Measurements from ENCODE around the gene FGFR4. TPM values are rescaled to one million over a fixed set of nuclear protein-coding genes. Genes with fewer than 3 reads are reported as not detected.

FGFR4 gene
- polyA plus RNA-seq, 4 donors = 2.5 to 84.1 (median 57.3) TPM

- DNase-seq (ENCODE audit: low read depth in 4 of 4, low spot score in 3 of 4) = no peak
These were observed 2.5 kb upstream of the FGFR4 start for GRCh38 chr5:177084175-177084574.

GRCh38 chr5:177085985-177086653, 596 bp upstream of the FGFR4 start:
- DNase-seq (ENCODE audit: low read depth in 4 of 4, low spot score in 3 of 4) = no peak

DNA sequence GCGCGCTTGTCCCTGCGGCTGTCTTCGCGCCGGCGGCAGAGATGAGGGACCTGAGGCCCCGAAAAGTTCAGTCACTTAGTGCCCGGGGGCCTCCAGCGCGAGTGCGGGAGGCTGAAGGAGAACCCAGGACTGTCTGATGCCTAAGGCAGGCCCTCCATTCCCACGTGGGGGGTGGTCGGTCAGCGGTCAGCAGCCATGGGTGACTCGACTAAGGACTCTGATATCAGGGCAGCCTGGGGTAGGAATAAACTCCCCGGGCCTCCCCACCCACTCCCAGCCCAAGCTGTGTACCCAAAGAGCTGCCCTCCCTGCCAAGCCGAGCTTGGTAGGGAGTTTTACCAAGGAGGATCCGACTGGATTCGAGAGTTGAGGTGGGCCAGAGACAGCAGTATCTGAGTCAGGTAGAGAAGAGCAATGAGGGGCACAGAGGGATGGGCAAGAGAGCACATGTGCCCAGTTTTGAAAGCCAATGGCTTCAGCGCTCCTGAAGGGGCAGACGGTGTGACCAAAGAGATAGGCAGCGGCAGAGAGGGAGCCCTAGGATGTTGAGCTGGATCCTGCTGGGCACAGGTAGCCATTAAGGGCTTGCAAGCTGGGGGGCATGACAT, 787 bp downstream of the FGFR4 start:
- no peak for DNase-seq (ENCODE audit: low read depth in 4 of 4, low spot score in 3 of 4)

DNA sequence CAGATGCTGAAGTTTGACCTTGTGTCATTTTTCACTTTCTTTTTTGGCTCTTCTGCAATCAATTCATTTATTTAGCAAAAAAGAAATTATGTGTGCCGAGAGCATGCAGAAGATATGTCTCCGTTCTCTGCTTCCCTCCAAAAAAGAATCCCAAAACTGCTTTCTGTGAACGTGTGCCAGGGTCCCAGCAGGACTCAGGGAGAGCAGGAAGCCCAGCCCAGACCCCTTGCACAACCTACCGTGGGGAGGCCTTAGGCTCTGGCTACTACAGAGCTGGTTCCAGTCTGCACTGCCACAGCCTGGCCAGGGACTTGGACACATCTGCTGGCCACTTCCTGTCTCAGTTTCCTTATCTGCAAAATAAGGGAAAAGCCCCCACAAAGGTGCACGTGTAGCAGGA, 2.4 kb downstream of the FGFR4 start:
- no peak for DNase-seq (ENCODE audit: low read depth in 4 of 4, low spot score in 3 of 4)

- DNase-seq (ENCODE audit: low read depth in 4 of 4, low spot score in 3 of 4) = no peak
These were observed 3.3 kb downstream of the FGFR4 start for GRCh38 chr5:177089825-177090641.

DNA sequence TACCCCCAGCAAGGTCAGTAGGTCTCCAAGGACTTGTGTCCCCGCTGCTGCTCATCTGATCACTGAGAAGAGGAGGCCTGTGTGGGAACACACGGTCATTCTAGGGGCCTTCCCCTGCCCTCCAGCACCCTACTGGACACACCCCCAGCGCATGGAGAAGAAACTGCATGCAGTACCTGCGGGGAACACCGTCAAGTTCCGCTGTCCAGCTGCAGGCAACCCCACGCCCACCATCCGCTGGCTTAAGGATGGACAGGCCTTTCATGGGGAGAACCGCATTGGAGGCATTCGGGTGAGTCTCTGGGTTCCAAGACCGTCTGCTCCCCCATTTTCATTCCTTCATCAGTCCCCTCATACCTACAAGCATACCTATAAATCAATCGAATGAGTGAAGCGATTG, 4.1 kb downstream of the FGFR4 start:
- no peak for DNase-seq (ENCODE audit: low read depth in 4 of 4, low spot score in 3 of 4)

GRCh38 chr5:177091232-177091631, 4.5 kb downstream of the FGFR4 start:
- no peak for DNase-seq (ENCODE audit: low read depth in 4 of 4, low spot score in 3 of 4)

- no peak for DNase-seq (ENCODE audit: low read depth in 4 of 4, low spot score in 3 of 4)
These were observed 5.7 kb downstream of the FGFR4 start for GRCh38 chr5:177092178-177093081.

DNA sequence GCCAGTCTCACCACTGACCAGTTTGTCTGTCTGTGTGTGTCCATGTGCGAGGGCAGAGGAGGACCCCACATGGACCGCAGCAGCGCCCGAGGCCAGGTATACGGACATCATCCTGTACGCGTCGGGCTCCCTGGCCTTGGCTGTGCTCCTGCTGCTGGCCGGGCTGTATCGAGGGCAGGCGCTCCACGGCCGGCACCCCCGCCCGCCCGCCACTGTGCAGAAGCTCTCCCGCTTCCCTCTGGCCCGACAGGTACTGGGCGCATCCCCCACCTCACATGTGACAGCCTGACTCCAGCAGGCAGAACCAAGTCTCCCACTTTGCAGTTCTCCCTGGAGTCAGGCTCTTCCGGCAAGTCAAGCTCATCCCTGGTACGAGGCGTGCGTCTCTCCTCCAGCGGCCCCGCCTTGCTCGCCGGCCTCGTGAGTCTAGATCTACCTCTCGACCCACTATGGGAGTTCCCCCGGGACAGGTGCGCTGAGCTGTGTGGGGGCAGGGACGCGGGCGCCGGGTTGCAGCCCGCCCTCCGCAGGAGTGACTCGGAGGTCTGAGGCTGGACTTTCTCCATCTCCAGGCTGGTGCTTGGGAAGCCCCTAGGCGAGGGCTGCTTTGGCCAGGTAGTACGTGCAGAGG, 6.5 kb downstream of the FGFR4 start:
- DNase-seq (ENCODE audit: low read depth in 4 of 4, low spot score in 3 of 4) = no peak

- no peak for DNase-seq (ENCODE audit: low read depth in 4 of 4, low spot score in 3 of 4)
These were observed 7.1 kb downstream of the FGFR4 start for GRCh38 chr5:177093803-177094202.

- DNase-seq (ENCODE audit: low read depth in 4 of 4, low spot score in 3 of 4) = no peak
These were observed 7.7 kb downstream of the FGFR4 start for GRCh38 chr5:177094224-177095087.

DNA sequence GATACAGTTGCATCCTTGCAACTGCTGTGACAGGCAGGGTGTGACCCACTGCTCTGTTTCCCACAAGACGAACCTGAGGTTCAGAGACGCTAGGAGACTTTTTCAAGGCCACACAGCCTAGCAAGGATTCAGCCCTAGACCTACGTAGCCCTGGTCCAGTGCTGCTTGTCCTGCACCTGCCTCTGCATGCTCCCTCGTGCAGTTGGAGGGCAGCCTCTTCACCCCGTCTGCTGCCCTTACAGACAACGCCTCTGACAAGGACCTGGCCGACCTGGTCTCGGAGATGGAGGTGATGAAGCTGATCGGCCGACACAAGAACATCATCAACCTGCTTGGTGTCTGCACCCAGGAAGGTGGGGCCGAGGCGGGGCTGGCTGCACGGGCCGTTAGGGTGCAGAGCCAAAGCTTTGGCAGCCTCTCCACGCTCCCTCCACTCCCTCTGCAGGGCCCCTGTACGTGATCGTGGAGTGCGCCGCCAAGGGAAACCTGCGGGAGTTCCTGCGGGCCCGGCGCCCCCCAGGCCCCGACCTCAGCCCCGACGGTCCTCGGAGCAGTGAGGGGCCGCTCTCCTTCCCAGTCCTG, 8.5 kb downstream of the FGFR4 start:
- no peak for DNase-seq (ENCODE audit: low read depth in 4 of 4, low spot score in 3 of 4)

- no peak for DNase-seq (ENCODE audit: low read depth in 4 of 4, low spot score in 3 of 4)
These were observed 9.7 kb downstream of the FGFR4 start for GRCh38 chr5:177096162-177097015.

GRCh38 chr5:177097016-177097985, 10.6 kb downstream of the FGFR4 start:
- no peak for DNase-seq (ENCODE audit: low read depth in 4 of 4, low spot score in 3 of 4)

DNA sequence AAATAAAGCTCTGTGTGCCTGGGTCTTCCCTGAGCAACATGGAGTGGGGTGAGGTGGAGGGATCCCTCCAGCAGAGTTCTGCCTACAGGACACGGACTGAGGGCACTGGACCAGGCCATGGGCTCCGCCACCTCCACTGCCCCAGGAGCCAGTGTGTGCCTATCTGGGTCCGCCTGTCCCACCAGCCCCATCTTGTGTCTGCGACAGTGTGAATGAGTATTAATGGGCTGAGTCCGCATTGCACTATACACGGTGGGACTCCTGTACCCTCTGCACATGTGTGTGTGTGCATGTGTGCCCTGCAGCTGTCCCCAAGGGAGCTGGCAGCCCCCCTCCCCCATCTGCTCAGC, 11.4 kb downstream of the FGFR4 start:
- DNase-seq (ENCODE audit: low read depth in 4 of 4, low spot score in 3 of 4) = no peak

GRCh38 chr5:177098470-177099141, 11.9 kb downstream of the FGFR4 start:
- no peak for DNase-seq (ENCODE audit: low read depth in 4 of 4, low spot score in 3 of 4)
